ENCODE results near the gene GNB1L.

GNB1L gene

DNA sequence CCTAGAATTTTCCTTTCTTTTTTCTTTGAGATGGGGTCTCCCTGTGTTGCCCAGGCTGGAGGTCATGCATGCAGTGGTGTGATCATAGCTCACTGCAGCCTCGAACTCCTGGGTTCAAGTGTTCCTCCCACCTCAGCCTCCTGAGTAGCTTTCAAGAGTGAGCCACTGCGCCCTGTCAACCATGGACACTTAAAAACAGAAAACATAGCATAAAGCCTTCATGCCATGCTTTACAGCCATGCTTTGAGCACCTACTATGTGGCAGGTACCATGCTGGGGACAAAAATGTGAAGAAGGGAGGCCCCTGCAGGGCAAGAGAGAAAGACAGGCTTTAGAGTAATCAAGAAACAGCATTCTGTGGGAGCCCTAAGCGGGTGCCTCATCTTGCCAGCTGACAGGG, 13.7 kb upstream of the GNB1L start:
- TF ChIP-seq, protein P1, sequence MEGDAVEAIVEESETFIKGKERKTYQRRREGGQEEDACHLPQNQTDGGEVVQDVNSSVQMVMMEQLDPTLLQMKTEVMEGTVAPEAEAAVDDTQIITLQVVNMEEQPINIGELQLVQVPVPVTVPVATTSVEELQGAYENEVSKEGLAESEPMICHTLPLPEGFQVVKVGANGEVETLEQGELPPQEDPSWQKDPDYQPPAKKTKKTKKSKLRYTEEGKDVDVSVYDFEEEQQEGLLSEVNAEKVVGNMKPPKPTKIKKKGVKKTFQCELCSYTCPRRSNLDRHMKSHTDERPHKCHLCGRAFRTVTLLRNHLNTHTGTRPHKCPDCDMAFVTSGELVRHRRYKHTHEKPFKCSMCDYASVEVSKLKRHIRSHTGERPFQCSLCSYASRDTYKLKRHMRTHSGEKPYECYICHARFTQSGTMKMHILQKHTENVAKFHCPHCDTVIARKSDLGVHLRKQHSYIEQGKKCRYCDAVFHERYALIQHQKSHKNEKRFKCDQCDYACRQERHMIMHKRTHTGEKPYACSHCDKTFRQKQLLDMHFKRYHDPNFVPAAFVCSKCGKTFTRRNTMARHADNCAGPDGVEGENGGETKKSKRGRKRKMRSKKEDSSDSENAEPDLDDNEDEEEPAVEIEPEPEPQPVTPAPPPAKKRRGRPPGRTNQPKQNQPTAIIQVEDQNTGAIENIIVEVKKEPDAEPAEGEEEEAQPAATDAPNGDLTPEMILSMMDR (IDR thresholded peaks at IDR 0.05; ENCODE audit: insufficient read depth, low read length, missing control alignments), result no peak
- no peak overlapping the region for H3K4me3 ChIP-seq (ENCODE audit: low read depth, low read length)
- ChIA-PET CTCF (no interaction called here), POLR2A (no interaction called here)
- no peak for DNase-seq (ENCODE audit: low read depth, low spot score)

DNA sequence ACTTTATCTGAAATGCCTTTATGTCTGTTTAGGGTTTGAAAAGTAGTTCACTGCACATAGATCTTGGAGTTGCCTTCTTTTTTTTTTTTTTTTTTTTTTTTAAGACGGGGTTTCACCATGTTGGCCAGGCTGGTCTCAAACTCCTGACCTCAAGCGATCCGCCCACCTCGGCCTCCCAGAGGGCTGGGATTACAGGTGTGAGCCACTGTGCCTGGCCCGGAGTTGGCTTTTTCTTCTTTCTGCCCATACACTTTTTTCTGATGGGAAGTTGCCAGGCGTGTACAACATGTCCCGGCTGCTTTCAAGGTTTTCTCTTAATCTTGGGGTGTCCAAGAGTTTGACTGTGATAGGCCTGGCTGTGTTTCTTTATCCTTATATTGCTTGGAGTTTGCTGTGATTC, 12.9 kb upstream of the GNB1L start:
- CTCF ChIA-PET, result no interaction called here
- DNase-seq (ENCODE audit: low read depth, low spot score), result no peak
- POLR2A ChIA-PET, result no interaction called here
- H3K4me3 ChIP-seq (ENCODE audit: low read depth, low read length), result no peak overlapping the region
- TF ChIP-seq, protein P1 (IDR thresholded peaks at IDR 0.05; ENCODE audit: insufficient read depth, low read length, missing control alignments), result no peak

DNA sequence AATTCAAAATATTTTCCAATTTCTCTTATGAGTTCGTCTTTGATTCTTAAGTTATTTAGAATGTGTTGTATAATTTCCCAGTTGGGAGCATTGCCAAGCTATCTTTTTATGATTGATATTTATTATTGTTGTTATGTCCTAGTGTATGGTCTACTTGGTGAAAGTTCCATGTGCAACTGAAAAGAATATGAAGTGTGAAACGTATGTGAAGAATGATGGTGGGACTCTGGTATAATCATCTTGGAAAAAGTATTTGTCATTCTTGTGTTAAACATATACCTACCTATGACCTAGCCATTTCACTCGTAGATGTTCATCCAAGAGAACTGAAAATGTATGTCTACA, 12.0 kb upstream of the GNB1L start:
- no peak for DNase-seq (ENCODE audit: low read depth, low spot score)
- POLR2A ChIA-PET, result no interaction called here
- CTCF ChIA-PET, result interaction anchor here (0.6 to 2.6 kb wide), 4 partner anchors 10 to 136 kb away, joined by 3 to 6 read pairs (median 4); partner anchors contain the start of genes GNB1L and RTL10
- H3K4me3 ChIP-seq (ENCODE audit: low read depth, low read length), result no peak overlapping the region
- TF ChIP-seq, protein P1 (IDR thresholded peaks at IDR 0.05; ENCODE audit: insufficient read depth, low read length, missing control alignments), result no peak

DNA sequence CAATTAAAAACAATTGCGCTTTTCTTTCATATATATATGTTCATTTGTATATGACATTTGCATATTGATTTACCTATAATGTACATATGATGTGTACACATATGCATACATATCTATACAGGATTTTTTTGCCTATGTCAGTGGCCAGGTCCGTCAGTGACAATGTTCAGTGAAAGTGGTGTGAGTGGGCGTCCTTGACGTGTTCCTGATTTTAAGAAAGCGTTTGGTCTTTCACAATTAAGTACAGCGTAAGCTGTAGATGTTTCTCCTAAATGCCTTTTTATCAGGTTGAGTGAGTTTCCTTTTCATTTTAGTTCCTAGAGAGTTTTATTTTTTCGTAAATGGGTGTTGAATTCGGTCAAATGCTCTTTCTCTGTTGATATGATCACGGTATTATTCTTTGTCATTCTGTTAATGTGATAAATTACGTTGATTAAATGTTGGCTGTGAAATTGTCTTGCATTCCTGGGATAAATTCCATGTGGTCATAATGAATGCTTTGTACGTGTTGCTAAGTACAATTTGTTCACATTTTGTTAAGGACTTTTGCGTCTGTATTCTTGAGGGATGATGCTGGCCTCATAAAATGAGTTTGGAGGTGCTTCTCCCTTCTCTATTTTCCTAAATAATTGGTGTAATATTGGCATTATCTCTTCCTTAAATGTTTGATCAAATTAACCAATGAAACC, 10.6 kb upstream of the GNB1L start:
- no peak overlapping the region for H3K4me3 ChIP-seq (ENCODE audit: low read depth, low read length)
- CTCF ChIA-PET, result interaction anchor here (0.8 to 2.6 kb wide), 4 partner anchors 9 to 19 kb away, joined by 3 to 6 read pairs (median 4); partner anchors contain the start of genes GNB1L and RTL10
- TF ChIP-seq, protein P1 (IDR thresholded peaks at IDR 0.05; ENCODE audit: insufficient read depth, low read length, missing control alignments), result no peak
- POLR2A ChIA-PET, result interaction anchor here (0.8 to 1.0 kb wide), 2 partner anchors 10 to 16 kb away, joined by 3 to 5 read pairs; no protein-coding TSS in a partner anchor
- DNase-seq (ENCODE audit: low read depth, low spot score), result no peak

DNA sequence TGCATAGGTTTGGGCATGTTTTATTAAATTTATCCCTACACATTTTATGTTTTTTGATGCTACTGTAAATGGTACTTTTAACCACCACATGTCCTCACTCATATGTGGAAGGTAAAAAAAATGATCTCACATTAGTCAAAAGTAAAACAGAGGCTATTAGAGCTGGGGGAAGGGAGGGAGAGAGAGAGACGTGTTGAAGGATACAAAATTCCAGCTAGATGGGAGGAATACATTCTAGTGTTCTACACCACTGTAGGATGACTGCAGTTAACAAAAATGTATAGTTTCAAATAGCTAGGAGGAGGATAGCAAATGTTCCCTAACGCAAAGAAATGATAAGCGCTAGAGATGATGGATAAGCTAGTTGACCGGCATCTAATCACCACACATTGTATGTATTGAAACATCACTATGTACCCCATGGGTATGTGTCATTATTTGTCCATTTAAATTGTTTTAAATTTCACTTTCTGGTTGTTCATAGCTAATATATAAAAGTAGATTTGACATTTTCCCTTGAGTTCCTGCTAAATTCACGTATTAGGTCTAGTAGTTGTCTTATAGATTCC, 9.9 kb upstream of the GNB1L start:
- no peak overlapping the region for H3K4me3 ChIP-seq (ENCODE audit: low read depth, low read length)
- TF ChIP-seq, protein P1 (IDR thresholded peaks at IDR 0.05; ENCODE audit: insufficient read depth, low read length, missing control alignments), result no peak
- POLR2A ChIA-PET, result interaction anchor here (0.8 to 1.0 kb wide), 2 partner anchors 9 to 16 kb away, joined by 3 to 5 read pairs; no protein-coding TSS in a partner anchor
- CTCF ChIA-PET, result interaction anchor here (0.8 to 2.6 kb wide), 5 partner anchors 10 to 108 kb away, joined by 3 to 6 read pairs (median 3); partner anchors contain the start of genes GNB1L and RTL10
- DNase-seq (ENCODE audit: low read depth, low spot score), result no peak

DNA sequence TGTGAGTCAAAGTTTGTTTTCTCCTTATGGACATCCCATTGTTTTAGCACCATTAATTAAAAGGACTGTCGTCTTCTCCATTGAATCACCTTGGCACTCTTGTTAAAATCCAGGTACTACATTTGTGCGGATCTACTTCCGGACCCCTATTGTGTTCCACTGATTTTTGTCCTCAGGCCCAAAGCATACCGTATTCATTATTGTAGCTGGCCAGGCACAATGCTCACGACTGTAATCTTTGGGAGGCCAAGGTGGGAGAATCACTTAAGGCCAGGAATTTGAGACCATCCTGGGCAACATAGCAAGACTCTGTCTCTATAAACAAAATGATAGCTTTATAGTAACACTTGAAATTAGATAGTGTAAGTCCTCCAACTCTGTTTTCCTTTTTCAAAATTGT, 8.9 kb upstream of the GNB1L start:
- ChIA-PET POLR2A (interaction anchor here (0.9 kb wide), 1 partner anchor 9 kb away, joined by 3 read pairs; the partner anchor contains the start of genes GNB1L and RTL10), CTCF (interaction anchor here (1.0 to 1.3 kb wide), 2 partner anchors 47 to 107 kb away, joined by 3 read pairs; no protein-coding TSS in a partner anchor)
- TF ChIP-seq, protein P1 (IDR thresholded peaks at IDR 0.05; ENCODE audit: insufficient read depth, low read length, missing control alignments), result no peak
- no peak for DNase-seq (ENCODE audit: low read depth, low spot score)
- H3K4me3 ChIP-seq (ENCODE audit: low read depth, low read length), result no peak overlapping the region
